IMR-90 (cell line): ENCODE results near the gene MAN2A1.

Source experiments
- BHLHE40 ChIP-seq: fragments of 150-350 bp; IDR thresholded peaks from 2 replicates; pipeline ENCODE4 v1.6.1; 2016; ENCODE audit warnings: mild to moderate bottlenecking, low read depth, low read length
- CEBPB ChIP-seq: IDR thresholded peaks from 2 replicates; pipeline ENCODE4 v1.6.1; 2012; ENCODE audit warnings: low read depth, low read length, improper control_type of control experiment
- FOS ChIP-seq: fragments of 150-350 bp; IDR thresholded peaks from 2 replicates; pipeline ENCODE4 v1.6.1; 2016; ENCODE audit warnings: low read depth, low read length
- MAZ ChIP-seq: IDR thresholded peaks from 2 replicates; pipeline ENCODE4 v1.6.1; 2012; ENCODE audit warnings: low read depth, mild to moderate bottlenecking, low read length, improper control_type of control experiment, moderate library complexity, borderline replicate concordance
- MXI1 ChIP-seq: IDR thresholded peaks from 2 replicates; pipeline ENCODE4 v1.6.1; 2012; ENCODE audit warnings: low read depth, mild to moderate bottlenecking, low read length, moderate library complexity, borderline replicate concordance
- NFE2L2 ChIP-seq: fragments of 150-350 bp; IDR thresholded peaks from 2 replicates; pipeline ENCODE4 v1.6.1; 2016; ENCODE audit warnings: low read depth, mild to moderate bottlenecking, low read length
- POLR2A ChIP-seq: IDR thresholded peaks from 2 replicates; pipeline ENCODE4 v1.6.1; 2012; ENCODE audit warnings: mild to moderate bottlenecking, low read depth, low read length
- RFX5 ChIP-seq: IDR thresholded peaks from 2 replicates; pipeline ENCODE4 v1.8.0; 2012; ENCODE audit warnings: low read depth, mild to moderate bottlenecking, low read length, moderate library complexity
- SMC3 ChIP-seq: fragments of 150-350 bp; IDR thresholded peaks from 2 replicates; pipeline ENCODE4 v1.6.1; 2016; ENCODE audit warnings: low read depth, mild to moderate bottlenecking, antibody characterized with exemption, low read length, moderate library complexity
- TF ChIP-seq, protein P1 (sequence below): conservative IDR thresholded peaks from 2 replicates; pipeline ENCODE4 v1.5.1; 2012; ENCODE audit warnings: mild to moderate bottlenecking, low read depth, low read length, improper control_type of control experiment
- TF ChIP-seq, protein P2 (sequence below): fragments of 150-350 bp; IDR thresholded peaks from 2 replicates; pipeline ENCODE4 v1.6.1; 2017; ENCODE audit warnings: mild to moderate bottlenecking, antibody characterized with exemption, low read length, low read depth

DNA sequence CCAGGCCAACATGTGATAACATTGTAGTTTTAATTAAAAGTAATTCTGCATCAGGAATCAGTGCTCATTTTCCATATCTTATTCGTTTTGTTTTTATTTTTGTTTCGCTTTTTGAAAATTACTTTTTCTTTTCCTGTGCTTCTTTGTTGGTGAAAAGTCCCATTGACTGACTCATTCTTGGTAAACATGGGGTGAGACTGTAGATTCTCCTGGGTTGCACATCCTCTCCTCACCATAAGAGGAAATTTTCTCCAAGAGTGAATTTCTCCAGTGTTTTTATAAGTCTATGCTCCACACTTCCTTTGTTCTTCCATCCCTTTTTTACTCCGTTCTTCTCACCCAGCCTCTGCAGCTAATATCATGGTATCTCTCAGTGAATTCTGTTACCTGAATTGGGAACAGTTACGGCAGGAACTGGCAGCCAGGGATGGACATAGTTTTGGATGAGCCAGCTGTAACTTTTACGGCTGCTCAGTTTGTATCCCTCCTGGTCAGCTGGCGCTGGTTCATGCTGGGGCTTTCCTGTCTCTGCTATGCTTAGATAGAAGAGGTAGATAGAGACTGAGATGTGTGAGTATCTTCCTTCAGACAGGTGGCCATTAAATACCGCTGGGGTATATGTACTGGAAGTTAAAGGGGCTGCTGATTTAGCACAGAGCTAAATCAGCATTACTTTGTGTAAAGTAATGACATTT, 80.0 kb downstream of the MAN2A1 start:
- TF ChIP-seq, protein P1, sequence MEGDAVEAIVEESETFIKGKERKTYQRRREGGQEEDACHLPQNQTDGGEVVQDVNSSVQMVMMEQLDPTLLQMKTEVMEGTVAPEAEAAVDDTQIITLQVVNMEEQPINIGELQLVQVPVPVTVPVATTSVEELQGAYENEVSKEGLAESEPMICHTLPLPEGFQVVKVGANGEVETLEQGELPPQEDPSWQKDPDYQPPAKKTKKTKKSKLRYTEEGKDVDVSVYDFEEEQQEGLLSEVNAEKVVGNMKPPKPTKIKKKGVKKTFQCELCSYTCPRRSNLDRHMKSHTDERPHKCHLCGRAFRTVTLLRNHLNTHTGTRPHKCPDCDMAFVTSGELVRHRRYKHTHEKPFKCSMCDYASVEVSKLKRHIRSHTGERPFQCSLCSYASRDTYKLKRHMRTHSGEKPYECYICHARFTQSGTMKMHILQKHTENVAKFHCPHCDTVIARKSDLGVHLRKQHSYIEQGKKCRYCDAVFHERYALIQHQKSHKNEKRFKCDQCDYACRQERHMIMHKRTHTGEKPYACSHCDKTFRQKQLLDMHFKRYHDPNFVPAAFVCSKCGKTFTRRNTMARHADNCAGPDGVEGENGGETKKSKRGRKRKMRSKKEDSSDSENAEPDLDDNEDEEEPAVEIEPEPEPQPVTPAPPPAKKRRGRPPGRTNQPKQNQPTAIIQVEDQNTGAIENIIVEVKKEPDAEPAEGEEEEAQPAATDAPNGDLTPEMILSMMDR: no peak
- TF ChIP-seq POLR2A (no peak), RFX5 (no peak), BHLHE40 (no peak), MAZ (no peak), SMC3 (no peak), MXI1 (no peak), NFE2L2 (no peak), FOS (no peak), CEBPB (no peak)
- TF ChIP-seq, protein P2, sequence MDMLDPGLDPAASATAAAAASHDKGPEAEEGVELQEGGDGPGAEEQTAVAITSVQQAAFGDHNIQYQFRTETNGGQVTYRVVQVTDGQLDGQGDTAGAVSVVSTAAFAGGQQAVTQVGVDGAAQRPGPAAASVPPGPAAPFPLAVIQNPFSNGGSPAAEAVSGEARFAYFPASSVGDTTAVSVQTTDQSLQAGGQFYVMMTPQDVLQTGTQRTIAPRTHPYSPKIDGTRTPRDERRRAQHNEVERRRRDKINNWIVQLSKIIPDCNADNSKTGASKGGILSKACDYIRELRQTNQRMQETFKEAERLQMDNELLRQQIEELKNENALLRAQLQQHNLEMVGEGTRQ: no peak
